ENCODE measurements around the gene EIF3CL.
"Not testable (repeated sequence)": the region's sequence is repeated elsewhere in the genome, so short reads cannot be mapped to it uniquely, and the experiment has no call there.

The EIF3CL gene

GRCh38 chr16:28364268-28365173, 39.1 kb downstream of the EIF3CL start:
- peak; percentile 23 for FAIRE-seq
- DNase-seq (ENCODE audit: insufficient read length, low spot score): not testable (repeated sequence)

GRCh38 chr16:28363408-28363807, 40.2 kb downstream of the EIF3CL start, which contains the start of gene NPIPB6:
NPIPB6 (minus strand) TSS chr16:28363508; CDS start chr16:28362822, 686 bp downstream.
- not testable (repeated sequence) for FAIRE-seq

GRCh38 chr16:28362600-28362999, 41.0 kb downstream of the EIF3CL start:
- FAIRE-seq; DNase-seq (ENCODE audit: insufficient read length, low spot score): not testable (repeated sequence)

More at GRCh38 chr16:28363408-28363807, 40.2 kb downstream of the EIF3CL start, which contains the start of gene NPIPB6:
- not testable (repeated sequence) for DNase-seq (ENCODE audit: insufficient read length, low spot score)

- FAIRE-seq; DNase-seq (ENCODE audit: insufficient read length, low spot score): not testable (repeated sequence)
Measured at GRCh38 chr16:28338230-28338629, 65.4 kb downstream of the EIF3CL start.

GRCh38 chr16:28336940-28337710, 66.5 kb downstream of the EIF3CL start:
- not testable (repeated sequence) for FAIRE-seq; DNase-seq (ENCODE audit: insufficient read length, low spot score)

GRCh38 chr16:28335678-28336077, 68.0 kb downstream of the EIF3CL start:
- DNase-seq (ENCODE audit: insufficient read length, low spot score); FAIRE-seq: not testable (repeated sequence)

GRCh38 chr16:28332632-28333031, 71.0 kb downstream of the EIF3CL start:
- not testable (repeated sequence) for DNase-seq (ENCODE audit: insufficient read length, low spot score)

GRCh38 chr16:28330981-28331380, 72.7 kb downstream of the EIF3CL start:
- not testable (repeated sequence) for FAIRE-seq; DNase-seq (ENCODE audit: insufficient read length, low spot score)

More at GRCh38 chr16:28332632-28333031, 71.0 kb downstream of the EIF3CL start:
- FAIRE-seq: not testable (repeated sequence)

GRCh38 chr16:28330232-28330631, 73.4 kb downstream of the EIF3CL start:
- not testable (repeated sequence) for FAIRE-seq; DNase-seq (ENCODE audit: insufficient read length, low spot score)
